H1 (cell line): ENCODE measurements around the gene BAIAP2. TPM values are rescaled to one million over a fixed set of nuclear protein-coding genes. Genes with fewer than 3 reads are reported as not detected.

Experiments
- KDM4A ChIP-seq: IDR thresholded peaks from one replicate; pipeline ENCODE4 v1.7.1; 2012; ENCODE audit warnings: low read depth, mild to moderate bottlenecking, moderate library complexity, low read length, inconsistent platforms; ENCODE audit not compliant: severe bottlenecking
- SIRT6 ChIP-seq: IDR thresholded peaks from one replicate; pipeline ENCODE4 v1.7.1; 2012; ENCODE audit warnings: low read length, inconsistent platforms
- polyA plus RNA-seq, 7 experiments: library from polyadenylated mRNA; depleted of rRNA in 3 of 7; stranded (reverse) in 5 of 7; unstranded in 2 of 7; fragments of >200 nt in 5 of 7; fragments of 200-250 nt in 2 of 7; gene quantifications; 1 replicate in 5 of 7; 2 replicates in 1 of 7; 4 replicates in 1 of 7; pipeline versions ENCODE4 v1.2.1 to v1.2.3, GENCODE V29; 2011 to 2013; ENCODE audit warnings: missing spikeins in 2 of 7, mixed read lengths in 2 of 7
- total RNA-seq: library from RNA; stranded (reverse); fragmentation: NEBNext Ultra II Directional; extraction: Animal tissue kit (Norgen Biotek cat#: 25700); gene quantifications from 2 replicates; pipeline ENCODE4 v1.2.1, GENCODE V29; 2021

BAIAP2 gene
- total and polyA plus RNA-seq, 2 of the 8 experiments (the other 6 are each of a cell fraction or from before 2014, with no cell fraction given) = 10.0 to 22.8 TPM

DNA sequence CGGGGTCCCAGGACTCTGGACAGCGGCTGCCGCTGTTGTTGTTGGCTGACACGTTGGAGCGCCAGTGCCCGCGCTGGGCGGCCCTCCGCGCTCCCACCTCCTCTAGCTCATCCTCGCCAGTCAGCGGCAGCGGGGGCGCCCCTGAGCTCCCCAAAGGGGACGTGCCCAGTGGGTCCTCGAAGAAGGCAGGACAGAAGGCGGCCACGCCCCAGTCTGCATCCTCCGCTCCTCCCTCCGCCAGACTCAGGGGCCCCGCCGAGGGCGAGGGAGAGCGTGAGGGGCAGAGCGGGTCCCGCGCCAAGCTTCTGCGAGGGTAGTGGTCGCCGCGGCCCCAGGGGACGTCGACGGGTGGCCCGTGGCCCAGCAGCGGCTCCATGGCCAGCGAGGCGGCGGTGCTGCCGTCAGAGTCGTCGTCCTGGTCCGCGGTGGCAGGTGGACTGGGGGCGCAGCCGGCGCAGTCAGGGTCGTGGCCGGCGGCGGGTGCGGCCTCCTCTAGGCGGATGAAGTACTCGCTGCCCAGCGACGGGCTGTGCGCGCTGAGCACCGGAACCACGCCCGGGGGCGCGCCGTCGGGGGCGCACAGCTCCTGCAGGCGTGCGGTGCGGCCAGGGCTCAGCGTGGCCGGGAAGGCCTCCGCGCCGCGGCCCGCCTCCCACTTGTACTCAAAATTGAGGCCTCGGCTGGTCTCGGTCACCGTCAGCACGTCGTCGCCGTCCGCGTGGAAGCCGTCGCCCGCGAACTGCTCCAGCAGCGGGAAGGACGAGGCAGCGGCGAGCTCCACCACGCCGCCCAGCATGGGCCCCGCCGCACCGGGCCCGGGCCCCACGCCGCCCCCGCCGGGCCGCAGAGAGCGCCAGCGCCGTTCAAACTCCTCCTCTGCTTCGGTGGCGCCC, 87.1 kb downstream of the BAIAP2 start (continued):
- TF ChIP-seq KDM4A = peak; percentile 68
- no peak for TF ChIP-seq SIRT6
